ENCODE data around the gene TRAF2.

- TF ChIP-seq EP300 (IDR thresholded peaks at IDR 0.05) (no peak), CTCF (IDR thresholded peaks at IDR 0.05) (no peak), POLR2A (IDR thresholded peaks at IDR 0.05) (no peak)
Measured at GRCh38 chr9:136968333-136969127, 82.2 kb downstream of the TRAF2 start.

Measured in tibial nerve (tissue), 4 donors.